ENCODE measurements around the gene ANKRD6. TPM values are rescaled to one million over a fixed set of nuclear protein-coding genes. Genes with fewer than 3 reads are reported as not detected.

The ANKRD6 gene
- total RNA-seq, 1 donor from 2014 or later, result 2.2 TPM

- no peaks in the 10 kb centered on the region for H3K36me3 Mint-ChIP-seq (ENCODE audit: low read depth)
- no peak for DNase-seq (ENCODE audit: low spot score)
- no peaks in the 10 kb centered on the region for H3K9me3 Mint-ChIP-seq
- H3K27ac Mint-ChIP-seq, result no peak overlapping the region
- intact Hi-C loops (cut with micrococcal nuclease), result no loop called here
- peaks cover 7% of the 10 kb centered on the region for H3K27me3 Mint-ChIP-seq (ENCODE audit: low read depth)
- no peaks in the 10 kb centered on the region for H3K4me1 Mint-ChIP-seq (ENCODE audit: low read depth)
- no peak overlapping the region for H3K4me3 Mint-ChIP-seq (ENCODE audit: low read depth)
These were observed 76.0 kb downstream of the ANKRD6 start for GRCh38 chr6:89508755-89509563.

- Mint-ChIP-seq H3K9me3 (no peaks in the 10 kb centered on the region), H3K4me1 (ENCODE audit: low read depth) (no peaks in the 10 kb centered on the region), H3K36me3 (ENCODE audit: low read depth) (no peaks in the 10 kb centered on the region), H3K27ac (no peak overlapping the region), H3K27me3 (ENCODE audit: low read depth) (peaks cover 7% of the 10 kb centered on the region), H3K4me3 (ENCODE audit: low read depth) (no peak overlapping the region)
- no peak for DNase-seq (ENCODE audit: low spot score)
- intact Hi-C loops (cut with micrococcal nuclease), result no loop called here
These were observed 76.9 kb downstream of the ANKRD6 start for GRCh38 chr6:89509777-89510281.

DNA sequence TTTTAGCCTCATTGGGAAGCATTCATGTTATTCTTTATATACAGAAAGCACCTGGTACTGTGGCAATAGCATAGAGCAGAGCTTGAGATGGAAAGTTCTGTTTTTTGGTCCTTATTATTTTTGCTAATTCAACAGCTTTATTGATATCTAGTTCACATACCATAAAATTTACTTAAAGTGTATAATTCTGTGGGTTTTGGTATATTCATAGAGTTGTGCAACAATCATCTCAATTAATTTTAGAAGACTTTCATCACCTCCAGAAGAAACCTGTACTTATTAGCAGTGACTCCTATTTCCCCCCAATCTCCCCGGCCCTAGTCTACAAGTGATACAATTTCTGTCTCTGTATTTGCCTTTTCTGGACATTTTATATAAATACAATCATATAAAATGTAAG, 77.4 kb downstream of the ANKRD6 start:
- H3K4me1 Mint-ChIP-seq (ENCODE audit: low read depth), result no peaks in the 10 kb centered on the region
- no peak overlapping the region for H3K27ac Mint-ChIP-seq
- DNase-seq (ENCODE audit: low spot score), result no peak
- intact Hi-C loops (cut with micrococcal nuclease), result no loop called here
- H3K27me3 Mint-ChIP-seq (ENCODE audit: low read depth), result peaks cover 7% of the 10 kb centered on the region
- H3K9me3 Mint-ChIP-seq, result no peaks in the 10 kb centered on the region
- H3K4me3 Mint-ChIP-seq (ENCODE audit: low read depth), result no peak overlapping the region
- H3K36me3 Mint-ChIP-seq (ENCODE audit: low read depth), result no peaks in the 10 kb centered on the region

DNA sequence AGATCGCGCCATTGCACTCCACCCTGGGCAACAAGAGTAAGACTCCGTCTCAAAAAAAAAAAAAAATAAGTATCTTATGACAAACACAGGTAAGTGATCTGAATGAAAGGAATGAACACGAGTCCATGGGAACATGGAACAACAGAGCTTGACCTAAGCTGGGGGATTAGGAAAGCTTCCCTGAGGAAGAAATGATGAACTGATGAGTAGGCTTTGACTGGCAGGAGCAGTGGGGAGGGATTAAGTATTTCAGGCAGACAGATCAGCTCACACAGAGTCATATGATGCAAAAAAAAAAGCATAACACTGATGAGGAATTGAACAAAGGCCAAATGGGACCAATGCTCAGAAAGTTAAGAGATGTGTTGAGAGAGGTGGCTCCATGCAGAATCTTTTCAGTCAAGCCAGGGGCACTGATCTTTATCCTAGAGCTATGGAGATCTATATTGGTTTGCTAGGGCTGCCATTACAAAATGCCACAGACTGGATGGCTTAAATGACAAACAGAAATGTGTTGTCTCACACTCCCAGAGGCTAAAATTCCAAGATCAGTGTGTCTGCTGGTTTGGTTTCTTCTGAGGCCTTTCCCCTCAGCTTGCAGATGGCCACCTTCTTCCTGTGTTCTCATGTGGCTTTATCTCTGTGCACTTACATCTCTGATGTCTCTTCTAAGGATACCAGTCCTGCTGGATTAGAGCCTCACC, 85.6 kb downstream of the ANKRD6 start:
- Mint-ChIP-seq H3K9me3 (no peaks in the 10 kb centered on the region), H3K27ac (no peak overlapping the region), H3K27me3 (ENCODE audit: low read depth) (peaks cover 6% of the 10 kb centered on the region), H3K4me3 (ENCODE audit: low read depth) (no peak overlapping the region), H3K4me1 (ENCODE audit: low read depth) (no peaks in the 10 kb centered on the region), H3K36me3 (ENCODE audit: low read depth) (no peaks in the 10 kb centered on the region)
- intact Hi-C loops (cut with micrococcal nuclease), result no loop called here
- DNase-seq (ENCODE audit: low spot score), result no peak

DNA sequence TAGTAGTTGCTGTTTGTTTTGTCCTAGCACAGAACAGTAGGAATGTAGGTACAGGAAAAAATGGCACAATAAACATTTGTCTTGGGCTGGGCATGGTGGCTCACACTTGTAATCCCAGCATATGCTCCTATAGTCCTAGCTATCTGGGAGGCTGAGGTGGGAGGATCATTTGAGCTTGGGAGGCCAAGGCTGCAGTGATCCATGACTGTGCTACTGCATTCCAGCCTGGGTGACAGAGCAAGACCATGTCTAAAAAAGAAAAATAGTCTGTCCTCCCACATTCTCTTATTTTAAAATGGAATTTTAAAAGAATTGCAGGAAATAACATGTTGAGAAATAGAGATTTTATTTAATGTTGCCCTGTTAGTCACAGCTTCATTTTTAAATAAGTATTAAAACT, 87.8 kb downstream of the ANKRD6 start:
- intact Hi-C loops (cut with micrococcal nuclease), result no loop called here
- no peak overlapping the region for H3K4me3 Mint-ChIP-seq (ENCODE audit: low read depth)
- no peaks in the 10 kb centered on the region for H3K4me1 Mint-ChIP-seq (ENCODE audit: low read depth)
- no peak for DNase-seq (ENCODE audit: low spot score)
- H3K27me3 Mint-ChIP-seq (ENCODE audit: low read depth), result peaks cover 6% of the 10 kb centered on the region
- no peak overlapping the region for H3K27ac Mint-ChIP-seq
- no peaks in the 10 kb centered on the region for H3K36me3 Mint-ChIP-seq (ENCODE audit: low read depth)
- no peaks in the 10 kb centered on the region for H3K9me3 Mint-ChIP-seq

GRCh38 chr6:89522778-89523177, 89.8 kb downstream of the ANKRD6 start:
- no peak for DNase-seq (ENCODE audit: low spot score)
- intact Hi-C loops (cut with micrococcal nuclease), result no loop called here
- Mint-ChIP-seq H3K4me3 (ENCODE audit: low read depth) (no peak overlapping the region), H3K36me3 (ENCODE audit: low read depth) (no peaks in the 10 kb centered on the region), H3K27me3 (ENCODE audit: low read depth) (peaks cover 6% of the 10 kb centered on the region), H3K4me1 (ENCODE audit: low read depth) (no peaks in the 10 kb centered on the region), H3K9me3 (no peaks in the 10 kb centered on the region), H3K27ac (no peak overlapping the region)

GRCh38 chr6:89525786-89526562, 93.0 kb downstream of the ANKRD6 start:
- Mint-ChIP-seq H3K9me3 (no peaks in the 10 kb centered on the region), H3K4me1 (ENCODE audit: low read depth) (no peaks in the 10 kb centered on the region), H3K27me3 (ENCODE audit: low read depth) (peaks cover 6% of the 10 kb centered on the region), H3K27ac (no peak overlapping the region), H3K4me3 (ENCODE audit: low read depth) (no peak overlapping the region), H3K36me3 (ENCODE audit: low read depth) (no peaks in the 10 kb centered on the region)
- DNase-seq (ENCODE audit: low spot score), result no peak
- intact Hi-C loops (cut with micrococcal nuclease), result no loop called here

DNA sequence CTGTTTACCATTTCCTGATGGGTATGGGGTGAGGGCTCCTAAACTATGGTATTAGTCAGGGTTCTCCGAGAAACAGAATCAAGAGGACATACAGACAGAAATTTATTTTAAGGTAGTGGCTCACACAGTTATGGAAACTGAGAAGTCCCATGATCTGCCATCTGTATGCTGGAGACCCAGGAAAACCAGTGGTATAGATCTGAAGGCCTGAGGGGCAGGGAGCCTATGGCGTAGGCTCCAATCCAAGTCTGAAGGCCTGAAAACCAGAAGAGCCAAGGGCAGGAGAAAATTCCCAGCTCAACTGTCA, 93.6 kb downstream of the ANKRD6 start:
- Mint-ChIP-seq H3K4me3 (ENCODE audit: low read depth) (no peak overlapping the region), H3K9me3 (no peaks in the 10 kb centered on the region)
- intact Hi-C loops (cut with micrococcal nuclease), result no loop called here

GRCh38 chr6:89527634-89528033, 94.7 kb downstream of the ANKRD6 start:
- H3K9me3 Mint-ChIP-seq, result no peaks in the 10 kb centered on the region
- no peaks in the 10 kb centered on the region for H3K27me3 Mint-ChIP-seq (ENCODE audit: low read depth)
- no peak for DNase-seq (ENCODE audit: low spot score)
- H3K4me1 Mint-ChIP-seq (ENCODE audit: low read depth), result no peaks in the 10 kb centered on the region
- no peak overlapping the region for H3K4me3 Mint-ChIP-seq (ENCODE audit: low read depth)
- no peak overlapping the region for H3K27ac Mint-ChIP-seq
- intact Hi-C loops (cut with micrococcal nuclease), result no loop called here
- H3K36me3 Mint-ChIP-seq (ENCODE audit: low read depth), result no peaks in the 10 kb centered on the region

More for the DNA sequence above, 93.6 kb downstream of the ANKRD6 start:
- no peak for DNase-seq (ENCODE audit: low spot score)
- no peaks in the 10 kb centered on the region for H3K4me1 Mint-ChIP-seq (ENCODE audit: low read depth)
- H3K36me3 Mint-ChIP-seq (ENCODE audit: low read depth), result no peaks in the 10 kb centered on the region
- no peak overlapping the region for H3K27ac Mint-ChIP-seq
- peaks cover 6% of the 10 kb centered on the region for H3K27me3 Mint-ChIP-seq (ENCODE audit: low read depth)

DNA sequence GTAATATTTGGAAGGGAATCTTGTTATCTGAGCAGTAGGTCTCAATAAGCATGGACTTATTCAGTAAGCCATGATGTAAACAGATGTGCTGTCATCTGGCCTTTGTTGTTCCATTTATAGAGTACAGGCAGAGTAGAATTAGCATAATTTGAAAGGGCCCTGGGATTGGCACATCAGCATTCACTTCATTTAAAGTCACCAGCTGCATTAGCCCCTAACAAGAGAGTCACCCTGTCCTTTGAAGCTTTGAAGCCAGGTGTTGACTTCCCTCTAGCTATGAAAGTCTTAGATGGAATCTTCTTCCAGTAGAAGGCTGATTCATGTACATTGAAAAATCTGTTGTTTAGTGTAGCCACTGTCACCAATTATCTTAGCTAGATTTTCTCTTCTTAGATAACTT, 95.9 kb downstream of the ANKRD6 start:
- Mint-ChIP-seq H3K27ac (no peak overlapping the region), H3K9me3 (no peaks in the 10 kb centered on the region), H3K36me3 (ENCODE audit: low read depth) (no peaks in the 10 kb centered on the region), H3K4me1 (ENCODE audit: low read depth) (no peaks in the 10 kb centered on the region), H3K27me3 (ENCODE audit: low read depth) (no peaks in the 10 kb centered on the region), H3K4me3 (ENCODE audit: low read depth) (no peak overlapping the region)
- no peak for DNase-seq (ENCODE audit: low spot score)
- intact Hi-C loops (cut with micrococcal nuclease), result no loop called here

GRCh38 chr6:89530982-89531381, 98.0 kb downstream of the ANKRD6 start:
- Mint-ChIP-seq H3K4me1 (ENCODE audit: low read depth) (no peaks in the 10 kb centered on the region), H3K36me3 (ENCODE audit: low read depth) (no peaks in the 10 kb centered on the region), H3K27me3 (ENCODE audit: low read depth) (peaks cover 2% of the 10 kb centered on the region), H3K9me3 (no peaks in the 10 kb centered on the region), H3K27ac (no peak overlapping the region), H3K4me3 (ENCODE audit: low read depth) (no peak overlapping the region)
- DNase-seq (ENCODE audit: low spot score), result no peak
- intact Hi-C loops (cut with micrococcal nuclease), result no loop called here

DNA sequence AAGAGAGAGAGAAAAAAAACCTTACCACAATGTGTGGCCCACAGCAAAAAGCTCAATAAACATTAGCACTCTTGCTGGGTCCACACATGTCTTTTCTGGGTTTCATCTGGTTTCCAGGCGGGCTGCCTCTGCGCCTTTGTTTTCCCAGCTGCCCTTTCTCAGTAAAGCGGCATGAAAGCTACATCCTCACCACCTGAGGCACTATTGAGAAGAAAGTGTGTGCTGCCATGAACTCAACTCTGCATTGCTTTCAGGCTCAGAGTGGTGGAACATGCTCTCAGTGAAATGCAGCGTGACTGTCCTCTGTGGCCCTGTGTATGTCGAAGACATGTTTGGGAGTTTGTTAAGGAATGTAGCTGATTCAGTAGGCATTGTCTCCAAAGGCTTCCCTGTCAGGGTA, 103.3 kb downstream of the ANKRD6 start:
- H3K27me3 Mint-ChIP-seq (ENCODE audit: low read depth), result peaks cover 17% of the 10 kb centered on the region
- no peaks in the 10 kb centered on the region for H3K4me1 Mint-ChIP-seq (ENCODE audit: low read depth)
- H3K36me3 Mint-ChIP-seq (ENCODE audit: low read depth), result no peaks in the 10 kb centered on the region
- H3K9me3 Mint-ChIP-seq, result no peaks in the 10 kb centered on the region
- no peak overlapping the region for H3K4me3 Mint-ChIP-seq (ENCODE audit: low read depth)
- DNase-seq (ENCODE audit: low spot score), result no peak
- intact Hi-C loops (cut with micrococcal nuclease), result no loop called here
- no peak overlapping the region for H3K27ac Mint-ChIP-seq

GRCh38 chr6:89539779-89540178, 106.8 kb downstream of the ANKRD6 start:
- intact Hi-C loops (cut with micrococcal nuclease), result no loop called here
- no peak overlapping the region for H3K4me3 Mint-ChIP-seq (ENCODE audit: low read depth)

More at GRCh38 chr6:89539779-89540178, 106.8 kb downstream of the ANKRD6 start:
- H3K27ac Mint-ChIP-seq, result no peak overlapping the region
- H3K9me3 Mint-ChIP-seq, result no peaks in the 10 kb centered on the region
- peaks cover 15% of the 10 kb centered on the region for H3K27me3 Mint-ChIP-seq (ENCODE audit: low read depth)
- DNase-seq (ENCODE audit: low spot score), result no peak
- no peaks in the 10 kb centered on the region for H3K36me3 Mint-ChIP-seq (ENCODE audit: low read depth)
- no peaks in the 10 kb centered on the region for H3K4me1 Mint-ChIP-seq (ENCODE audit: low read depth)
